ENCODE data around the gene MINDY4.
A peak's percentile ranks its signal among the peaks of the same experiment; 100 is the strongest.

Gene MINDY4

DNA sequence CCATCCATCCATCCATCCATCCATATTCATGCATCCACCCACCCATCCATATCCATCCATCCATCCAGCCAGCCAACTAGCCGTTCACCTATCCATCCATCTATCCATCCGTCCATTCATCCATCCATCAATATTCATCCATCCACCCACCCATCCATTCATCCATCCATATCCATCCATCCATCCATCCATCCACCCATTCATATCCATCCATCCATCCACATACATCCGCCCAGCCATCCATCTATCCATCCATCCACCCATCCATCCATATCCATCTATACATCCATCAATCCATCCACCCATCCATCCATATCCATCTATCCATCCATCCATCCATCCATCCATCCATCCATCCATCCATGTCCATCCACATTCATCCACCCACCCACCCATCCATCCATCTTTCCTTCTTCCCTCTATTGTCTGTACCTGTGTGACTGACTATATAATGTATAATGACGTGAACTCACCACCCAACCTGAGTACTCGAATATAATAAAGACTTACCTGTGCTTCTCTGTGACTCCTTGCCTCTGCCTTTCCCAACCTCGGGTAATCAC lies 16.8 kb upstream of the MINDY4 start:
- H3K27me3 Mint-ChIP-seq: peaks cover 10% of the 10 kb centered on the region
- no peaks in the 10 kb centered on the region for H3K4me1 Mint-ChIP-seq
- H3K9me3 Mint-ChIP-seq: peaks cover 5% of the 10 kb centered on the region
- no peaks in the 10 kb centered on the region for H3K36me3 Mint-ChIP-seq
- no peak overlapping the region for H3K4me3 Mint-ChIP-seq
- ATAC-seq: no peak
- no peak overlapping the region for H3K27ac Mint-ChIP-seq

DNA sequence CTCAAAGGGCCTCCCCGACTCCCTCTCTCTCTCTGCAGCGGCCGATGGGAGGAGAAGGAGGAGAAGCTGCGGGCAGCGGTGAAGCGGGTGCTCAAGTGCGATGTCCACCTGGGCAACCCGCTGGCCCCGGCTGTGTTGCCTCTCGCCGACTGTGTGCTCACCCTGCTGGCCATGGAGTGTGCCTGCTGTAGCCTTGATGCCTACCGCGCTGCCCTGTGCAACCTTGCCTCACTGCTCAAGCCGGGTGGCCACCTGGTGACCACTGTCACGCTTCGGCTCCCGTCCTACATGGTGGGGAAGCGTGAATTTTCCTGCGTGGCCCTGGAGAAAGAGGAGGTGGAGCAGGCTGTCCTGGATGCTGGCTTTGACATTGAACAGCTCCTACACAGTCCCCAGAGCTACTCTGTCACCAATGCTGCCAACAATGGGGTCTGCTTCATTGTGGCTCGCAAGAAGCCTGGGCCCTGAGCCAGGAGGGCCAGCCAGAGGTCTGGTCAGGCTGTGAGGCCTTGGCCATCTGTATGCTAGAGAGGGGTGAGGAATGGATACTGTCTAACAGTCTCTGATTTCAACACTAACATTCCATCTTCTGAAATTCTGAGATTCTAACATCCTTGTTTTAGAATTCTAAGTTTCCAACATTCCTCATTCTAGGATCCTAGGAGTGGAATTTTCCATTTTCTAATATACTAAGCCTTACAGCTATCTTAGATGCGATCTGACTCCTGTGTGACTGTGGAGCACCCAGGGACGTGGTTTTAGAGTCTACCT lies 15.6 kb upstream of the MINDY4 start:
- ATAC-seq: no peak
- H3K9me3 Mint-ChIP-seq: peaks cover 5% of the 10 kb centered on the region
- H3K27me3 Mint-ChIP-seq: peaks cover 22% of the 10 kb centered on the region
- no peaks in the 10 kb centered on the region for H3K4me1 Mint-ChIP-seq
- H3K27ac Mint-ChIP-seq: no peak overlapping the region
- no peak overlapping the region for H3K4me3 Mint-ChIP-seq
- no peaks in the 10 kb centered on the region for H3K36me3 Mint-ChIP-seq

- Mint-ChIP-seq H3K9me3 (peaks cover 5% of the 10 kb centered on the region), H3K4me1 (no peaks in the 10 kb centered on the region), H3K27ac (no peak overlapping the region), H3K27me3 (peaks cover 23% of the 10 kb centered on the region), H3K36me3 (no peaks in the 10 kb centered on the region), H3K4me3 (no peak overlapping the region)
- no peak for ATAC-seq
Measured at GRCh38 chr7:30757342-30757692, 13.9 kb upstream of the MINDY4 start.

DNA sequence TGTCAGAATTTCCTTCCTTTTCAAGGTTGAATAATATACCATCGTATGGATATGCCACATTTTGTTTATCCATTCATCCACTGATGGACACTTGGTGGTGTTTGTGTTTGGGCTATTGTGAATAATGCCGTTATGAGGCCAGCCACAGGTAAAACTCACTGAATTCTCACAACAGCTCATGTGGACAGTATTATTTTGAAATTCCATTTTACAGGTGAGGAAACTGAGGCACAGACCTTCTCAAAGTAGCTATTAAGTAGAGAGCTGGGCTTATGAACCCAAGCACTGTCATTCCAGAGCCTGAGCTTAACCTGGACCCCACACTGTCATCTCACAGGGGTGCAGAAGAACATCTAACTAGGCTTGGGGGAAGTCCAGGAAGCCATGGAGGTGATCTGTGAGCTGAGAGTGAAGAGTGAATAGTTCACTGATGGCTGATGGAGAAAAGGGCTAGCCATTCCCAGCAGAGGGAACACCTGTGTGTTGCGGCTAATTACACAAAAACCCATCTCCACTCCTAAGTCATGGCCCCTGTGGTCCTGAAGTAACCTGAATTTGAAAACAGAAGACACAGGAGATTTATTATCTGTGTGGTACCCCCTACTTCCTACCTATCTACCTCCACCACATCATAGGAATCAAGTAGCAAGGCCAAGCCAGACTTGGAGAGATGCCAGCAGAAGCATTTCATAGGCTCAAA lies 10.6 kb upstream of the MINDY4 start:
- Mint-ChIP-seq H3K9me3 (no peaks in the 10 kb centered on the region), H3K4me3 (no peak overlapping the region), H3K36me3 (no peaks in the 10 kb centered on the region), H3K27ac (no peak overlapping the region), H3K4me1 (no peaks in the 10 kb centered on the region), H3K27me3 (peaks cover 23% of the 10 kb centered on the region)
- ATAC-seq: no peak

- ATAC-seq: no peak
- Mint-ChIP-seq H3K9me3 (no peaks in the 10 kb centered on the region), H3K4me1 (no peaks in the 10 kb centered on the region), H3K27ac (no peak overlapping the region), H3K36me3 (no peaks in the 10 kb centered on the region), H3K4me3 (no peak overlapping the region), H3K27me3 (peaks cover 23% of the 10 kb centered on the region)
Measured at GRCh38 chr7:30761214-30762156, 9.7 kb upstream of the MINDY4 start.

DNA sequence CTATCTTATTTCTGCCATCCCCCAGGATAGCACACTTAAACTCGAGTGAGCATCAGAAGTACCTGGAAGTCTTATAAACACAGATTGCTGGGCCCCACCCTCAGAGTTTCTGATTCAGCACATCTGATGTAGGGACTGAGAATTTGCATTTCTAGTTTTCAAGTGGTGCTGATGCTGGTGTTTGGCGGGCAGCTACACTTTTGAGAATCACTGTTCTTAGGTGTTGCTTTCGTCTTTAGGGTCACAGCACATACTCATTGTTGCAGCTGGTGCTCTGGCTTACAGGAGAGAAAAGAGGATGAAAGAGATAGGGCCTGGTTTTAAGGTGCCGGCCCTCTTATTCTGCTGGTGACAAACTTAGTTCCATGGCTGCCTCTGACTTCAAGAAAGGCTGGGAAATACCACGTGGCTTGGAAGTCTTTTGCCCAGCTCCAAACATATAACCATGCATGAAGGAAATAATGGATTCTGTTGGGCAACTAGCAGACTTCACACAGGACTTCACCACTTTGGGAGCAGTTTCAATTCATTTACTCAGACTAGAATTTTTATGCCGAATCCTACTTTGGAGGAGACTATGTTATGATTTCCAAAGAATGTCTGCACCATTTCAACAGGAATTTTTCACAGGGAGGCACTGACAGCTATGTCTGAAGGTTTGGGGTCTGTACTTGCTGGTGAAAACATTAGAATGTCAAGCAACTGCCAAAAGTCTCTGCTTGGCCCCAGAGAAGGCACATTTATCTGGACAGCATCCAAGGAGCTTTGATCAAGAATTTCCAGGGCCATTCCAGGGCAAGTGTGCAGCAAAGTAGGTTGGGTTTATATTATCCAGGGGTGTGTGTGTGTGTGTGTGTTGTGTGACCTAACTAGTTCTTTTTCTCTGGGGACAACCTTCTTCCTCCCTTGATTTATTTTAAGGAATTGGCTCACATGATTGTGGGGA lies 6.9 kb upstream of the MINDY4 start:
- Mint-ChIP-seq H3K4me3 (no peak overlapping the region), H3K4me1 (no peaks in the 10 kb centered on the region), H3K27ac (no peak overlapping the region), H3K27me3 (peaks cover 14% of the 10 kb centered on the region), H3K36me3 (no peaks in the 10 kb centered on the region), H3K9me3 (no peaks in the 10 kb centered on the region)
- ATAC-seq: no peak

- H3K27me3 Mint-ChIP-seq: peaks cover 3% of the 10 kb centered on the region
- no peak for ATAC-seq
- H3K27ac Mint-ChIP-seq: no peak overlapping the region
- no peaks in the 10 kb centered on the region for H3K9me3 Mint-ChIP-seq
- H3K4me1 Mint-ChIP-seq: no peaks in the 10 kb centered on the region
- H3K4me3 Mint-ChIP-seq: no peak overlapping the region
- no peaks in the 10 kb centered on the region for H3K36me3 Mint-ChIP-seq
Measured at GRCh38 chr7:30765408-30765807, 5.8 kb upstream of the MINDY4 start.

DNA sequence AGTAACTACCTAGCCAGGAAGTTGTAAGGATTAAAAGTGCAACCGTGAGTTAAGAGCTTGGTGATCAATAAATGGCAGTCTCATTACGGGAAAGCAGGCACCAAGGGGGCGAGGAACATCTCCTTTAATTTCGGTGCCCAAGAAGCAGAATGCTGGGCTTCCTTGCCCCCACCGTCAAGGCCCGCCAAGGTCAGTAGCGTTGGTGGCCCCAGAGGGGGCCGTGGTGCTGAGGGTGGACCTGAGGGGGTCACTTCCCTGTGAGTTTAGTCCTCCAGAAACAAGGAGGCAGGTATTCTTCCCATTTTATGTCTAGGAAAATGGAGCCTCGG lies 408 bp upstream of the MINDY4 start:
- ATAC-seq: no peak
- Mint-ChIP-seq H3K4me3 (peak overlapping the region; percentile 82), H3K27ac (peak overlapping the region; percentile 68), H3K27me3 (no peaks in the 10 kb centered on the region), H3K9me3 (no peaks in the 10 kb centered on the region), H3K36me3 (no peaks in the 10 kb centered on the region), H3K4me1 (peaks cover 5% of the 10 kb centered on the region)

GRCh38 chr7:30771880-30772425 lies 736 bp downstream of the MINDY4 start:
- Mint-ChIP-seq H3K27ac (peak overlapping the region; percentile 68), H3K27me3 (no peaks in the 10 kb centered on the region), H3K4me3 (peak overlapping the region; percentile 82), H3K9me3 (no peaks in the 10 kb centered on the region), H3K36me3 (no peaks in the 10 kb centered on the region), H3K4me1 (peaks cover 5% of the 10 kb centered on the region)
- peak; percentile 69 for ATAC-seq

- H3K36me3 Mint-ChIP-seq: no peaks in the 10 kb centered on the region
Measured at GRCh38 chr7:30772984-30773383, 1.8 kb downstream of the MINDY4 start.

GRCh38 chr7:30775992-30776391 lies 4.8 kb downstream of the MINDY4 start:
- Mint-ChIP-seq H3K4me1 (peaks cover 5% of the 10 kb centered on the region), H3K9me3 (no peaks in the 10 kb centered on the region), H3K27me3 (no peaks in the 10 kb centered on the region)

More at GRCh38 chr7:30772984-30773383, 1.8 kb downstream of the MINDY4 start:
- Mint-ChIP-seq H3K4me1 (peaks cover 5% of the 10 kb centered on the region), H3K9me3 (no peaks in the 10 kb centered on the region), H3K27me3 (no peaks in the 10 kb centered on the region), H3K4me3 (no peak overlapping the region), H3K27ac (no peak overlapping the region)
- no peak for ATAC-seq

DNA sequence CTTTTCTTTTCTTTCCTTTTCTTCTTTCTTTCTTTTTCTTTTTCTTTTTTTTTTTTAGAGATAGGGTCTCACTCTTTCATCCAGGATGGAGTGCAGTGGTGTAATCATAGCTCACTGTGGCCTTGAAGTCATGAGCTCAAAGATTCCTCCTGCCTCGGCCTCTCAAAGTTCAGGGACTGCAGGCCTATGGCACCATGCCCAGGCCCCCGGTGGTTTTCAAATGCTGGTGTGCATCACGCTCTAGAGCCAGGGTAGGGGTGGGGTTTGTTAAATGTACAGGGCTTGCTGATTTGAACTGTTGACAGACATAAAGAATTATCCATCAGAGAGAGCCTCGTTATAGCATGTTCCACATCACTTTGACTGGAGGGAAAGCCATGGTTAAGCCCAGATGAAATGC lies 5.8 kb downstream of the MINDY4 start:
- Mint-ChIP-seq H3K27ac (no peak overlapping the region), H3K27me3 (no peaks in the 10 kb centered on the region), H3K4me3 (no peak overlapping the region), H3K4me1 (peaks cover 3% of the 10 kb centered on the region), H3K36me3 (no peaks in the 10 kb centered on the region), H3K9me3 (no peaks in the 10 kb centered on the region)
- ATAC-seq: no peak

More at GRCh38 chr7:30775992-30776391, 4.8 kb downstream of the MINDY4 start:
- no peak for ATAC-seq
- Mint-ChIP-seq H3K4me3 (no peak overlapping the region), H3K36me3 (no peaks in the 10 kb centered on the region), H3K27ac (no peak overlapping the region)

GRCh38 chr7:30778255-30779025 lies 7.2 kb downstream of the MINDY4 start:
- no peaks in the 10 kb centered on the region for H3K36me3 Mint-ChIP-seq
- no peak overlapping the region for H3K27ac Mint-ChIP-seq
- H3K4me1 Mint-ChIP-seq: no peaks in the 10 kb centered on the region
- no peaks in the 10 kb centered on the region for H3K27me3 Mint-ChIP-seq
- no peak for ATAC-seq
- H3K4me3 Mint-ChIP-seq: no peak overlapping the region
- no peaks in the 10 kb centered on the region for H3K9me3 Mint-ChIP-seq

Measured in stimulated activated memory B cell treated with anti-CD40 and anti-IgM and Interleukin-4, amounts not matched to agents 10 μg/mL and 1 μg/mL and 100 μg/mL, for 72 hours (primary cell).